ENCODE data around the gene SMC3. TPM values are rescaled to one million over a fixed set of nuclear protein-coding genes. Genes with fewer than 3 reads are reported as not detected.
A peak's percentile ranks its signal among the peaks of the same experiment; 100 is the strongest.
"Not testable (repeated sequence)": the region's sequence is repeated elsewhere in the genome, so short reads cannot be mapped to it uniquely, and the experiment has no call there.

Gene SMC3
- total RNA-seq, 1 donor from 2014 or later: 94.6 TPM

DNA sequence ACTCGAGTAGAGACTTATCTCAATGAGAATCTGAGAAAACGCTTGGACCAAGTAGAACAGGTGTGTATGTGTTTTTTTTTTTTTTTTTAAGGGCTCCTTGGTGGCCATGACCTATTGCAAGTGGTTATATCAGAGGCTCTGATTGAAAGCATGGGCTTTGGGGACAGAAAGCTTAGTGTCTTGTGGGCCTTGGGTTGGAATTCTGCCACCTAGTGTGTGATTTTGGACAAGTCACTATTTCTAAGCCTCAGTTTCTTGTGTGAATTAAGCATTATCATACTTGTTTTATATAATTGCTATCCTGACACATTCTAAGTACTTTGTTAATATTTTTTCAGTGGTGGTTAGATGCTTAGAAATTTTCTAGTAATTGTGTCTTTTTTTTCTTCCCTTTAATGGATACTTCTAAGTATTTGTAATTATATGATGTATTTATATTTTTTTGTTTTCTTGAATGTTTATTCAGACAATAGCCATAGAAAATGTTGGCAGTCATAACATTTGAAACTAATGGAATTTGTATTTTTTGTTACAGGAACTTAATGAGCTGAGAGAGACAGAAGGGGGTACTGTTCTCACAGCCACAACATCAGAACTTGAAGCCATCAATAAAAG is 33.1 kb downstream of the SMC3 start:
- DNase-seq (ENCODE audit: low spot score, unreplicated experiment): peak; percentile 23
- Mint-ChIP-seq H3K27ac (peak overlapping the region; percentile 27), H3K36me3 (ENCODE audit: insufficient read depth) (peaks cover 32% of the 10 kb centered on the region), H3K4me3 (ENCODE audit: low read depth) (no peak overlapping the region), H3K9me3 (ENCODE audit: low read depth) (no peaks in the 10 kb centered on the region), H3K4me1 (ENCODE audit: low read depth) (no peaks in the 10 kb centered on the region), H3K27me3 (no peaks in the 10 kb centered on the region)
- TF ChIP-seq, protein P1, sequence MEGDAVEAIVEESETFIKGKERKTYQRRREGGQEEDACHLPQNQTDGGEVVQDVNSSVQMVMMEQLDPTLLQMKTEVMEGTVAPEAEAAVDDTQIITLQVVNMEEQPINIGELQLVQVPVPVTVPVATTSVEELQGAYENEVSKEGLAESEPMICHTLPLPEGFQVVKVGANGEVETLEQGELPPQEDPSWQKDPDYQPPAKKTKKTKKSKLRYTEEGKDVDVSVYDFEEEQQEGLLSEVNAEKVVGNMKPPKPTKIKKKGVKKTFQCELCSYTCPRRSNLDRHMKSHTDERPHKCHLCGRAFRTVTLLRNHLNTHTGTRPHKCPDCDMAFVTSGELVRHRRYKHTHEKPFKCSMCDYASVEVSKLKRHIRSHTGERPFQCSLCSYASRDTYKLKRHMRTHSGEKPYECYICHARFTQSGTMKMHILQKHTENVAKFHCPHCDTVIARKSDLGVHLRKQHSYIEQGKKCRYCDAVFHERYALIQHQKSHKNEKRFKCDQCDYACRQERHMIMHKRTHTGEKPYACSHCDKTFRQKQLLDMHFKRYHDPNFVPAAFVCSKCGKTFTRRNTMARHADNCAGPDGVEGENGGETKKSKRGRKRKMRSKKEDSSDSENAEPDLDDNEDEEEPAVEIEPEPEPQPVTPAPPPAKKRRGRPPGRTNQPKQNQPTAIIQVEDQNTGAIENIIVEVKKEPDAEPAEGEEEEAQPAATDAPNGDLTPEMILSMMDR (IDR thresholded peaks at IDR 0.05; ENCODE audit: unreplicated experiment): peak; percentile 76

GRCh38 chr10:110601581-110601980 is 34.1 kb downstream of the SMC3 start:
- Mint-ChIP-seq H3K4me3 (ENCODE audit: low read depth) (no peak overlapping the region), H3K36me3 (ENCODE audit: insufficient read depth) (peaks cover 31% of the 10 kb centered on the region), H3K4me1 (ENCODE audit: low read depth) (no peaks in the 10 kb centered on the region), H3K9me3 (ENCODE audit: low read depth) (no peaks in the 10 kb centered on the region), H3K27ac (no peak overlapping the region), H3K27me3 (no peaks in the 10 kb centered on the region)
- no peak for DNase-seq (ENCODE audit: low spot score, unreplicated experiment)
- TF ChIP-seq, protein P1 (IDR thresholded peaks at IDR 0.05; ENCODE audit: unreplicated experiment): no peak

DNA sequence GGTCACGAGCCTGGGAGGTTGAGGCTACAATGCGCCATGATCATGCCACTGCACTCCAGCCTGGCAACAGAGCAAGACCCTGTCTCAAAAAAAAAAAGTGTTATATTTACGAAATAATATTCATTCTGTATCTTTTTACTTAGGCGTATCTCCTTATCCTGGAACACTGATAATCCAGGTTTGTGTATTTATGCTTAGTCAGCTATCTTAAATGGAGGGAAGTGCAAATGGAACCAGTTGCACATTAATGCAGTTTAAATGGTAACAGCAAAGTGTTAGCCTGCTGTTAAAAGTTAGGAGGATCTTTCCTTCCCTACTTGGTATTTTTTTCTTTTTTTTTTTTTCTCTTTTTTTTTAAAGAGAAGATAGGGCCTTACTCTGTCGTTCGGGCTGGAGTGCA is 40.6 kb downstream of the SMC3 start:
- no peak overlapping the region for H3K4me3 Mint-ChIP-seq (ENCODE audit: low read depth)
- TF ChIP-seq, protein P1 (IDR thresholded peaks at IDR 0.05; ENCODE audit: unreplicated experiment): no peak
- peaks cover 12% of the 10 kb centered on the region for H3K4me1 Mint-ChIP-seq (ENCODE audit: low read depth)
- peaks cover 12% of the 10 kb centered on the region for H3K36me3 Mint-ChIP-seq (ENCODE audit: insufficient read depth)
- no peak for DNase-seq (ENCODE audit: low spot score, unreplicated experiment)
- no peaks in the 10 kb centered on the region for H3K9me3 Mint-ChIP-seq (ENCODE audit: low read depth)
- H3K27me3 Mint-ChIP-seq: no peaks in the 10 kb centered on the region
- no peak overlapping the region for H3K27ac Mint-ChIP-seq

GRCh38 chr10:110609605-110610004 is 42.1 kb downstream of the SMC3 start:
- no peaks in the 10 kb centered on the region for H3K9me3 Mint-ChIP-seq (ENCODE audit: low read depth)
- no peak overlapping the region for H3K4me3 Mint-ChIP-seq (ENCODE audit: low read depth)
- H3K27me3 Mint-ChIP-seq: no peaks in the 10 kb centered on the region
- peaks cover 7% of the 10 kb centered on the region for H3K36me3 Mint-ChIP-seq (ENCODE audit: insufficient read depth)
- no peak for DNase-seq (ENCODE audit: low spot score, unreplicated experiment)
- H3K27ac Mint-ChIP-seq: peak overlapping the region; percentile 51
- H3K4me1 Mint-ChIP-seq (ENCODE audit: low read depth): peaks cover 12% of the 10 kb centered on the region
- TF ChIP-seq, protein P1 (IDR thresholded peaks at IDR 0.05; ENCODE audit: unreplicated experiment): no peak

DNA sequence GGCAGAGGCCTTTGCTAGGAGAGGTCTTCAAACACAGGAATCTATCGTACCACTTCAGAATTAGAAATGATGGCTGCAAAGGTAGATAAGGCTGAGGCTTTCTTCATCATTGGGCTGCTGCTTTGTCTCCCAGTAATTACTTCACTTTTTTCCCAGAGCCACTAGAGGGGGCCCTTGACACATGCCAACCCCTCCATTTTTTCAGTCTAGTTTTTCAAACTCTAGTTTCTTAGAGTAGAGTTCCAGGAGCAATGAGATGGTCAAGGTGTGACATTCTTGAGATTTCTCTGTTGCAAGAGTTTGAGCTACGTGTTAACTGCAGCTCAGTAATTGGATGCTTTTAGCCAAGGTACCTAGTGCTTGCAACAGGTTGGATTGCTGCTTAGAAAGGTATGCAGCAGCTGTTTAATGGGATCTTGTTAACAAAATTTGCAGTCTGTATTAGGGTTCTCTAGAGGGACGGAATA is 42.8 kb downstream of the SMC3 start:
- peak; percentile 29 for DNase-seq (ENCODE audit: low spot score, unreplicated experiment)
- H3K4me3 Mint-ChIP-seq (ENCODE audit: low read depth): no peak overlapping the region
- no peaks in the 10 kb centered on the region for H3K36me3 Mint-ChIP-seq (ENCODE audit: insufficient read depth)
- H3K27me3 Mint-ChIP-seq: no peaks in the 10 kb centered on the region
- peaks cover 15% of the 10 kb centered on the region for H3K4me1 Mint-ChIP-seq (ENCODE audit: low read depth)
- H3K27ac Mint-ChIP-seq: peak overlapping the region; percentile 51
- H3K9me3 Mint-ChIP-seq (ENCODE audit: low read depth): no peaks in the 10 kb centered on the region
- TF ChIP-seq, protein P1 (IDR thresholded peaks at IDR 0.05; ENCODE audit: unreplicated experiment): peak; percentile 88

- not testable (repeated sequence) for H3K9me3 Mint-ChIP-seq (ENCODE audit: low read depth); DNase-seq (ENCODE audit: low spot score, unreplicated experiment); H3K27me3 Mint-ChIP-seq; H3K27ac Mint-ChIP-seq; H3K36me3 Mint-ChIP-seq (ENCODE audit: insufficient read depth); H3K4me3 Mint-ChIP-seq (ENCODE audit: low read depth)
- peaks cover 15% of the 10 kb centered on the region for H3K4me1 Mint-ChIP-seq (ENCODE audit: low read depth)
These were observed 43.3 kb downstream of the SMC3 start for GRCh38 chr10:110610781-110611180.
